GM18861 (cell line): ENCODE data around the gene FLRT3.

Experiments
- ATAC-seq: cut with Tn5 transposase; IDR thresholded peaks from one replicate; pipeline ENCODE4 v1.9.1; 2021; ENCODE audit not compliant: unreplicated experiment

The FLRT3 gene

DNA sequence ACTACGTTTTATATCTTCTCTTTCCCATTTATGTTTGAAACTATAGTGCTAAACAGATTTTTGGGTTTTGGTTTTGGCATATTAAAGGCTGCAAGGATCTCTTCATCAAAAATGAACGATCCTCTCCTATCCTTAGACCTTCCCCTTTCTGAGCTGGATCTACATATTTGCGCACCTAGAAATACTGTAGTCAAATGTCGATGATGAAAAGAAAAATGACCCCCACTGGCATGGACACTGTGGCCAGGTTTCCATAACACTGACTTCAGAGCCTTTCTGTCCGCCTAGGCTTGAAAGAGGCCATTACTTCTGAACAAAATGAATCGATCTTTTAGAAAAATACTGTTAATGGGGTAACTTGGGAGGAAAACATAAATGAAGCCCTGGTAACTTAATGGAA, 5.8 kb downstream of the FLRT3 start:
- no peak for ATAC-seq

DNA sequence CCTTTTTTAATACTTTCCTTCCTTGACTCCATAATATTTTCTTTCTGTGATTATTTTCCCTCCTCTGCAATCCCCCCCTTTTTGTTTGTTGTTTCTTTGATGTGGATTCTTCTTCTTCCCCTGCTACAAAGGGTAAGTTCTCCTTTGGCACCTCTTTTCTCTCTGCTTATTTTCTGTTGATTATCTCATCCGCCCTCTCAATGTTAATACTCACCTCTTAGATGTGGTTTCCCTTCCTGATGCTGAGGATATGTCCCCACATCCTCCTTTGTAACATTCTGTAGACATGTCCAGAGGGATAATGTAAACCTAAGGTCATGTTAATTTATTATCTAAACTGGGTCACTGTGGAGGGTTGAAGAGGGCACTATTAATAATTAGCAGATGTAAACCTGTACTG, 17.7 kb downstream of the FLRT3 start:
- no peak for ATAC-seq

DNA sequence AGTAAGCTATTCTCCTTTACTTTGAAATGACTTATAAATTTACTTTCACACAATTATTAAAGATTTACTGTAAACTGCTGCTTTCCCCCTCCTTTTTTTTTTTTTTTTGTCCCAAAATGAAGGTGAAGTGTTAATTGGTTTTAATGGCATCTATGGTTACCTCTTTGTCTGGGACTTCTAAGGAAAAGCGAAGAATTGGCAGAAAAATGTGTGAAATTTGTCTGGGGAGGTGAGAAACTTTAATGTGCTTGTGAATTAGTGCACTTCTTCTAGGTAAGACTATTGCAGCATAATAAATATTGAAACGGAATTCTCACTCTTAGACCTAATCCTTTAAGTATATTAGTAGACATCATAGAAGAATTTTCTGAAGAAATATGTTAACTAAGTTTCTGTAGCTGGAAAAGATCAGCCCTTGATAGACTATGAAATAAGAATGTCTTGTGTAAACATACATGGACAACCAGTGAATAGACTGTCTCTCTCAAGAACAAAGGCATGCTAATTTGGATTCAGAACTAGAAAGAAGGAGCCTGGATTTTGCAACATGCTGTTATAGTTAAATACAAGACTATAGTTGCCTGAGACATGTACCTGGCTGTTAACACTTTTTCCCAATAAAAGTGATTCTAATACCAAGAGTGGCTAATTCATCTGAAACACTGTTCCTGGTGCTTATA, 23.9 kb downstream of the FLRT3 start:
- ATAC-seq = no peak

DNA sequence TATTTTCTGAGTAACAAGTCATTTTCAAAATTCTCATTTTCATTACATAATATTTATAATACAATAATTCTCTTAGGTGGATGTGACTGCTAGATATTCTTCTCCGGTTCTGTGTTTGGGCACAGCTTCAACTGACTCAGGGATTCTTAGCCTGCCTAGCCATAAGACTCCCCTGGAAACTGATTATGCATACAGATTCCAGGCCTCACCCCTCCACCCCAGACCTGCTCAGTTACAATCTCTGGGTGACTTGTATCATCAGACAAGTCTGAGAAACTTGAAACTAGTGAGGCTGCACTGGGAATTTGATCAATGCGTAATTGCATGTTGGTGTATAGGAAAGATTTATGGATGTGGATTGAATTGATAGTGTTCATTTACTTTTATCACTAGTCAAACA, 25.4 kb downstream of the FLRT3 start:
- ATAC-seq = no peak

DNA sequence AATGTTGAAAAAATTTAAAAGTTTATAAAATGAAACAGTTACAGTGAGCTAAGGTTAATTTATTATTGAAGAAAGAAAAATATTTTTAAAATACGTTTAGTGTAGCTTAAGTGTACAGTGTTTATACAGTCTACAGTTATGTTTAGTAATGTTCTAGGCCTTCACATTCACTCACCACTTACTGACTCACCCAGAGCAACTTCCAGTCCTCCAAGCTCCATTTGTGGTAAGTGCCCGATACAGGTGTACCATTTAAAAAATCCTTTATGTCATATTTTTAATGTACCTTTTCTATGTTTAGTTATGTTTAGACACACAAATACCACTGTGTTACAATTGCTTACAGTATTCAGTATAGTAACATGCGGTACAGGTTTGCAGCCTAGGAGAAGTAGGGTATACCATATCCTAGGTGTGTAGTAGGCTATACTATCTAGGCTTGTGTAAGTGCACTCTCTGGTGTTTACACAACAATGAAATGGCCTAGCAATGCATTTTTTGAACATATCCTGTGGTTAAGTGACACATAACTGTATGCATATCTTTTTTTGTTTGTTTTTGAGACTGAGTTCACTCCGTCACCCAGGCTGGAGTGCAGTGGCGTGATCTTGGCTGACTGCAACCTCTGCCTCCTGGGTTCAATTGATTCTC, 26.3 kb downstream of the FLRT3 start:
- no peak for ATAC-seq

DNA sequence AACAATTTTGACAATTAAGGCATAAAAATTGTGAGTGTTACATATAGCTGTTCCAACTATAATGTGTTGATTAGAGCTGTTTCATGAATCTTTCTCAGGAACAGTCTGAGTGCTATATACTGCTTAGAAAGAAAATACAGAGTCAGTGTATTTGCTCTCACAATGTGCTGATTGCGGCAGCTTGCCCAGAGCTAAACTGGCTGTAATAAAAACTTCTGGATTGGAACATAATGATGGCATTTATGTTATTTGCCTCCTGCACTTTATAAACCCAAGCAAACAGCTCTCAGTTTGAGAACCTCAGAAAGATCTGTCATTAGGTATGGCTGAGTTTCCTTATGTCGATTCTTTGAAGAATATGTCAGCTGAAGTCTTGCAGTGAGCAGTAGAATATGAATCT, 29.5 kb downstream of the FLRT3 start:
- no peak for ATAC-seq

DNA sequence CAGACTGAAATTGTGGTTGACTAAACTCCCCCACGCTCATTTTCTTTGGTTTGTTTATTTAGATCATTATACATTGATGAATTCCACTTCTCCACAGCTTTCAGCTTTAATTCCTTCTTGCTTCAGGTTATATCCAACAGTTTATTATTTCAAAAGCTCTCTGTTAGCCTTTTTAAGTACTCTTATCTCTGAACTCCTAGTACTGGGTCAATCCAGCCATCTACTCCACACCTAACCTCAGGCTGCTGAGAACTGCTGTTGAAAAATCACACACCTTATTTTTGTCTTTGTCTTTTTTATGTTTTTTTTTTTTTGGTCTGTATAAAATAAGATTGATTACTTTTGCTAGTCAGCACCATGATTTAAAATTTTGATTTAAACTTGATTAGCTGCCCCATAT, 32.9 kb downstream of the FLRT3 start:
- no peak for ATAC-seq

DNA sequence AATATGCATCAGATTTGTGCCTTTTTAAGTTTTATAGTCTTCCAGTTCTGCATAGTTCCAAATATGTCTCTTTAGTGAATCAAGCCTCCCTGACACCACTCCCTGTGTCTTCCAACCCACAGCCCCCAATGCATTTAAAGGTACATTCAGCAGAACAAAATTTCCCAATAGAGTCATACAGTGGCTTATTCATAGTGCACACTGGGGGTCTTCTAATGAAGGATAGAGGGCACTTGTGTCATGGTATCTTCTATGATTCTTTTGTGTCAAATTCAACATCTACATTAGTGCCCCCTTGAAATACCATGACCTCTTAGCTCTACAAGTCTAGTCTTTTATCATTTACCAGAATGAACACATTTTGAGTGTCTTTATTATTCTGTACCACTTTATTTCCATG, 33.8 kb downstream of the FLRT3 start:
- no peak for ATAC-seq

DNA sequence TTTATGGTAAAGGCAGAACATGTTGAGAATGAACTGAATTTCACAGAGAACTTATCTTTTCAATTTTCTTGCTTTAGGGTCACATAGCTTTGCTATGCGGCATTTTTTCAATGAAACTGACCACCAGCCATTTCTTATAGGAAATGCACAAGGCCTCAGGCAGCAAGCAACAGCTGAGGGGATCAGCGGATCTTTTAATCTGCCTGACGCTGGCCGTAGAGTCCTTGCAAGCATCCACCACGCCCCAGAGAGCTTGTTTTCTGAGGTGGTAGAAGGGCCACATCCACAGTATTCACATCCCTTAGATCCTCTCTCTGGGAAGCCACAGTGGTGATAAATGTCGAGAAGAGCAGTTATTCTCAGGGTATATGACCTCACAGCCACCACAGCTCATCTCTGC, 34.3 kb downstream of the FLRT3 start:
- ATAC-seq = no peak

DNA sequence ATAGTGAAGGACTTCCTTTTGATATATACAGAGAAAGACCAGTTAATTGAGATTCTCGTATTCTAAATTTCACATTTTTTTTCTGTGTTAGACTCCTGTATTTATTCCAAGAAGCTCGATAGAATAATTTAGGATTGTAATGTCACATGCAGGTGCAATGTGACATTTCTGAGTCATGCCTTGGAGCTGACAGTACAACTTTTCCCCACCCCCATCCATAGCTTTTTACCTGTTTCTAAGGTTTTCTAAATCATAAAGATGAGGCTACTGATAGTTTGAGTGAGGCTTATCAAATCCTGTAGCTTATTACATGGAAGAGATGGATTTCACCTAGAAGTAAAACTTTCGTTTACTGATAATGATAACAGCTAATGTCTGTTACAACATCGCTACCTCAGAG, 37.6 kb downstream of the FLRT3 start:
- no peak for ATAC-seq

DNA sequence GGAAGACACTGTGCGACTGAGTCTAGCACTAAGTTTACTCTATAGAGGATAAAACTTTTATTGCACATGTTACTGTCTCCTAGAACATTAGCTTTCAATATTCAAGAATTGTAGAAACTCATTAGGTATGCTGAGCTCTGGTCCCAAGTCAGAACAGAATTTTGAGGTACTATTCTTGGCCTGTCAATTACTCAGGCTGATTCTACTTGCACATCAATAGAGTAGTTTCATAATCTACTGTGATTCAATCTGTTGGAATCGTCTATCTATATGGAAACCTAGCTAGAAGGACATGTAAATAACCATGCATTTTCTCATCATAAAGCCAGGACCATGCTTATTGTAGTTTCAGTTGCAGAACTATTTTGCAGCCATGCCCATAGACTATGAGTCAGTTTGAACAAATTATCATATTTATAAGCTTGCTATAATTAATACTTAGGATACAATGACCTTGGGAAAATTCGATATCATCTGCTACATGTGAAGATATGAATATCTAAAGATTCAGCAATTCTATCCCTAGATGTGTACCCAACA, 41.6 kb downstream of the FLRT3 start:
- ATAC-seq = no peak

DNA sequence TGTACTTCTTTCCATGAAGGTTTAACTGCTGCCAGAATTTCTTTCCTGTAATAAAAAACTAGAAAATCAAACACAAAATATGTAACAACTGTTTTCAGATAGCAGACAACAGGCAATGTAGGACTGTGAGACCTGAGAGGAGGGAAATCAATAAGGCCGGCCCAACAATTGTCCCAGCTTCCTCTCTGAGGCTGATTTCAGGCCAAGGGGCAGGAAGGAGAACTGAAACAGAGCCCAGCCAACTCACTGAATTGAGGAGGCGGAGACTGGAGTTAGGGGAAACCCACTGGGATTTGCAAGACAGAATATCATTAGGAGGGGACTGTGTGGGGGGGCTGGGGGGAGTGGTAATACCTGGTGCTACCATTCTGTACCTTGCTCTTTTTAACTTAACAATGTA, 42.2 kb downstream of the FLRT3 start:
- no peak for ATAC-seq

DNA sequence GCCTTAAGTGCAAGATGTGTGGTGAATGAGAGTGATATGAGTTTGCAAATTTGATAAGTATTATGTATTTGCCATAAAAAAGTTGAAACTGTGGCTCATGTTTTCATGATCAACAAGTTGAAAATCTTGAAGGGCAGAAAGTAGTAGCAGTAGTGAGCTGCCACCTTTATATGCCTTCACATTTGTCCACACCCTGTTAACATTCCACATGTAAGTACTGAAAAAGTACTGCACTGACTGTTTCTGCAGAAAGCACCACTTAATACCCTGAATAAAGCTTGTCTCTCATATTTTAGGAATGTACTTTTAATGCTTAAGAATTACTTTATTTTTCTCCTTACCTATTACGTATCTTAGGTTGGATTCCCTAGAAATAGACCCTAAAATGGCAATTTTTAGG, 45.9 kb downstream of the FLRT3 start:
- ATAC-seq = no peak

DNA sequence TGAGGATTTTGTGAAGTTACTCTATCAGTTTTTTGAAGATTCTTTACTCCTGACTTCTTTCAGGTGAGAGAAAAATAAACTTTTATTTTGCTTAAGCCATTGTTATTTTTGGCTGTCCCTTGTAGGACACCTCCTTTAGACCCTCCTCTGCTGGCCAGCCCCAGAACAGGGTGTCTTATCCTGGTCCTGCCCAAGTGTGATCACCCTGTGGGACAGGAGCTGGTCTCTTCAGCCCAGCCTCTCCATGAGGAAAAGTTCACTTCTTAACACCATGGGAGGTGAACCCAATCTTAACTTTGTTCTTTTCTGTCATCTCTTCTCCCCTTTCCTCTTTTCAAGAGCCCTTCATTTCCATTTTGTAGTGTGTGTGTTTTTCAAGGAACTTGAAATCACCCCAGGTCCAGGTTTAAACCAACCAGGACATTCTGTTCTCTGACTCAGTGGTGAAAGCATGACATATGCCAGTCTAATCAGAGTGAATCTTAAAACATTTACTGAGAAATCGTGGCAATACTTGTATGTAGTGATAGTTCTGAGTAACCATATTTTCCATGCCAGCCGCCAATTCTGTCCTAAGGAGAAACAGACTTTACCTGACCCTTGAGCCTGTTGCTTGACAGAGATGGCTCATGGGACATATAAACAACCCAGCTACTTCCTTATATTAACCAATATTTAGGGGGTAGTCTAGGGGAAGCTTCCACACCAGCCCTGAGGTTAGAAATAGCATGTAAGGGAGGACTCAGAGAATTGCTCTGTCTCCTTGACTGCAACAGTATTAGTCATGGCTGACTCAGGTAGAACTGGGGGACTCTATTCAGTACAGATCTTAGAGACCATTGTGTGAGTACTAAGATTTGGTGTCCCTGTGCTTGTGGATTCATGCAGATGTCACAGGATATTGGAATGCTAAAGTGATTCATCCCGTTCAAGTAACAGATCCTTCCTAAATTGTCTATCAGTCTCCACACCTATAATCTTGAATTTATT, 48.8 kb downstream of the FLRT3 start:
- ATAC-seq = no peak

DNA sequence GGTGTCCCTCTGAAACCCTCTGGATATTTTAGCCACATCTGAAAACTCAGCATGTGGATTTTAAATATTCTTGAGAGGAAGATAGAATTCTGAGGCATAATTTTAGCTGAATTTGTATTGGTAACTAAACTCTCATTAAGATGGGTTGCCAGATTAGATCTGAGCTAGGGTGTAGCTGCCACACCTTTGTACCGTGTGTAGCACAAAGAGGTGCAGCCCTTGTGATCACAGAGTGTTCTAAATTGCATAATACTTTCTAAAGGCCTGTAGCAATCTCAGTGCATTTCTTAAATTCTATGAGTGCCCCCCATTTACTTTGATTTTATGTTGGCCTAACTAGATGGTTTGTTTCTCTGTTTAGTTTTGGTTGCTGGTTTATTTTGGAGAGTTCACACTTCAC, 53.0 kb downstream of the FLRT3 start:
- no peak for ATAC-seq

DNA sequence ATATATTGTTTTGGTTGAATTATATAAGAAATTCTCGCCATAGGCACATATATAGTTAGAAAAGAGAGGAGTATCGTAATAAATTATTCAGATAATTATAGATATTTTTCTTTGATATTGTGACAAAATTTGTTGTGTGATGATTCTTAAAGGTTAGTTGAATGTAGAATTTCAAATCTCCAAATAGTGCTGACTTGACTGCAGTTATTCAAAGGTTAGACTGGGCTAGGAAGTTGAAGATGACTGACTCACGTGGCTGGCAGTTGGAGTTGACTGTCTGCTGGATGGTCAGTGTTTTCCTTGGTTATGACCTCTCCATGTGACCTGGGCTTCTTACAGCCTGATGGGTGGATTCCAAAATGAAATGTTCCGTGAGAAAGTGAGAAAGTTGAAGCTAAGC, 55.3 kb downstream of the FLRT3 start:
- no peak for ATAC-seq
